Neural crest cell (in vitro differentiated cells): Measurements from ENCODE around the gene EIF4B. TPM values are rescaled to one million over a fixed set of nuclear protein-coding genes. Genes with fewer than 3 reads are reported as not detected.

Experiments
- DNase-seq: peaks from one replicate; pipeline ENCODE4 v3.0.0; 2021; ENCODE audit warnings: low read depth, mixed read lengths, low spot score
- H3K27ac Mint-ChIP-seq: one replicate; pipeline ENCODE4 v1.8.0; 2021; ENCODE audit warnings: mild to moderate bottlenecking, mixed read lengths; ENCODE audit not compliant: unreplicated experiment
- H3K27me3 Mint-ChIP-seq: 2 replicates; pipeline ENCODE4 v1.8.0; 2021; ENCODE audit warnings: low read depth, mild to moderate bottlenecking, mixed read lengths
- H3K36me3 Mint-ChIP-seq: 2 replicates; pipeline ENCODE4 v1.8.0; 2021; ENCODE audit warnings: low read depth, mild to moderate bottlenecking, mixed read lengths
- H3K4me1 Mint-ChIP-seq: 2 replicates; pipeline ENCODE4 v1.8.0; 2021; ENCODE audit warnings: mixed read lengths
- H3K4me3 Mint-ChIP-seq: one replicate; pipeline ENCODE4 v1.8.0; 2021; ENCODE audit warnings: mild to moderate bottlenecking, mixed read lengths
- H3K9me3 Mint-ChIP-seq: 2 replicates; pipeline ENCODE4 v1.8.0; 2021; ENCODE audit warnings: mixed read lengths
- total RNA-seq: library from RNA; stranded (reverse); gene quantifications from 2 replicates; pipeline ENCODE4 v1.2.1, GENCODE V29; 2021
- TF ChIP-seq, protein P1 (sequence below): fragments of 200-600 bp; sonication (generic); conservative IDR thresholded peaks from 2 replicates; pipeline ENCODE4 v1.5.0; 2021; ENCODE audit warnings: antibody characterized with exemption, mild to moderate bottlenecking

Gene EIF4B
- total RNA-seq, 1 donor from 2014 or later: 514 TPM

DNA sequence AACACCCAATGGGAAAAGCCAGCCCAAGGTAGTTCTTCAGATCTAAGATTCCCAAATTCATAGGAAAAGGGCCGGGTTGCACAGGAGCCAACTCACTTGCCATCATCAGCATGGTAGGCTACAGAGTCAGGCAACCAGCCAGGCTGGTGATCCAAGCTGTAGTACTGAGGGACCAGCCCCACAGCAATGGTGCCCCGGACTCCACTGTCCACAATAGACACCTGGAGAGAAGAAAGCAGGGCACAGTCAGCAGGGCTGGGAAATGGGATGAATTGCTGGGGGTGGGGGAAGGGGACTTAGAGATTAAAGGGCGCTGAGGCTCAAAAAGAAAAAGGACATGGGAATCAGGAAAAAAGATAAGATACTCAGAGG, 68.7 kb downstream of the EIF4B start:
- Mint-ChIP-seq H3K9me3 (no peaks in the 10 kb centered on the region), H3K27ac (no peak overlapping the region), H3K4me1 (peaks cover 56% of the 10 kb centered on the region), H3K4me3 (no peak overlapping the region), H3K36me3 (peaks cover 15% of the 10 kb centered on the region), H3K27me3 (no peaks in the 10 kb centered on the region)
- DNase-seq: no peak
- TF ChIP-seq, protein P1, sequence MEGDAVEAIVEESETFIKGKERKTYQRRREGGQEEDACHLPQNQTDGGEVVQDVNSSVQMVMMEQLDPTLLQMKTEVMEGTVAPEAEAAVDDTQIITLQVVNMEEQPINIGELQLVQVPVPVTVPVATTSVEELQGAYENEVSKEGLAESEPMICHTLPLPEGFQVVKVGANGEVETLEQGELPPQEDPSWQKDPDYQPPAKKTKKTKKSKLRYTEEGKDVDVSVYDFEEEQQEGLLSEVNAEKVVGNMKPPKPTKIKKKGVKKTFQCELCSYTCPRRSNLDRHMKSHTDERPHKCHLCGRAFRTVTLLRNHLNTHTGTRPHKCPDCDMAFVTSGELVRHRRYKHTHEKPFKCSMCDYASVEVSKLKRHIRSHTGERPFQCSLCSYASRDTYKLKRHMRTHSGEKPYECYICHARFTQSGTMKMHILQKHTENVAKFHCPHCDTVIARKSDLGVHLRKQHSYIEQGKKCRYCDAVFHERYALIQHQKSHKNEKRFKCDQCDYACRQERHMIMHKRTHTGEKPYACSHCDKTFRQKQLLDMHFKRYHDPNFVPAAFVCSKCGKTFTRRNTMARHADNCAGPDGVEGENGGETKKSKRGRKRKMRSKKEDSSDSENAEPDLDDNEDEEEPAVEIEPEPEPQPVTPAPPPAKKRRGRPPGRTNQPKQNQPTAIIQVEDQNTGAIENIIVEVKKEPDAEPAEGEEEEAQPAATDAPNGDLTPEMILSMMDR: no peak

DNA sequence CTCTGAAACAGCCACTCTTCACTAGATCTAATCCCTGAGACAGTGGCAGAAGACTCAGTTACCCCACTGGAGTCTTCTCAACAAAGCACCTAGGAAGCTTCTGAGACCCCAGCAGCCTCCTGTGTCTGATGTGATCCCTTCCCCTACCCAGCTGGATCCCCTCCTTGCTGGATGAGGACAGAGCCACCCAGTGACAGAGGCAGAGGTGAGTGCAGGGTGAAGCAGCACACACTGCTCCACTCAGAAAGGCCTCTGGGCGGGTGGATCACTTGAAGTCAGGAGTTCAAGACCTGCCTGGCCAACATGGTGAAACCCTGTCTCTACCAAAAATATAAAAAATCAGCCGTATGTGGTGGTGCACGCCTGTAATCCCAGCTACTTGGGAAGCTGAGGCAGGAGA, 70.2 kb downstream of the EIF4B start:
- Mint-ChIP-seq H3K27ac (no peak overlapping the region), H3K27me3 (peaks cover 3% of the 10 kb centered on the region), H3K9me3 (no peaks in the 10 kb centered on the region), H3K4me1 (peaks cover 55% of the 10 kb centered on the region), H3K36me3 (peaks cover 15% of the 10 kb centered on the region), H3K4me3 (peak overlapping the region; percentile 47)
- TF ChIP-seq, protein P1: no peak
- no peak for DNase-seq

DNA sequence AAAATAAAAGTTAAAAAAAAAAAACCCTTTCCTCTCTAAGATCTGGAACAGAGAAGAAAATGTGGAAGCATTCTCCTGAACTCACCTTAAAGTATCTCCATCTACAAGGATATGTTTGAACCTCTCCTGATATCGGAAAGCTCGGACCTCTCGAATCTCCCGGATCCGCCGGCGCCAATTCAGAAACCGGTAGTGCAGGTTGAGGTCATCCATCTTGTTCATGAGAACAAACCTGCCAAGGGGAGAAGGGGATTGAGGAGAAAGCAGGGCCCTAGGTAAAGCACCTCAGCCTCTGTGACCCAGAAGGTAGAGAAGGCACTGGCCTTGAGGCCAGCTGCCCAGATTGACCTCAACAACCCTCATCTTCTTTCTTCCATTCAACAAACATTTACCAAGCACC, 70.8 kb downstream of the EIF4B start:
- H3K4me1 Mint-ChIP-seq: peaks cover 51% of the 10 kb centered on the region
- TF ChIP-seq, protein P1: no peak
- peaks cover 3% of the 10 kb centered on the region for H3K27me3 Mint-ChIP-seq
- H3K27ac Mint-ChIP-seq: no peak overlapping the region
- DNase-seq: no peak
- peaks cover 15% of the 10 kb centered on the region for H3K36me3 Mint-ChIP-seq
- no peaks in the 10 kb centered on the region for H3K9me3 Mint-ChIP-seq
- peak overlapping the region; percentile 83 for H3K4me3 Mint-ChIP-seq

DNA sequence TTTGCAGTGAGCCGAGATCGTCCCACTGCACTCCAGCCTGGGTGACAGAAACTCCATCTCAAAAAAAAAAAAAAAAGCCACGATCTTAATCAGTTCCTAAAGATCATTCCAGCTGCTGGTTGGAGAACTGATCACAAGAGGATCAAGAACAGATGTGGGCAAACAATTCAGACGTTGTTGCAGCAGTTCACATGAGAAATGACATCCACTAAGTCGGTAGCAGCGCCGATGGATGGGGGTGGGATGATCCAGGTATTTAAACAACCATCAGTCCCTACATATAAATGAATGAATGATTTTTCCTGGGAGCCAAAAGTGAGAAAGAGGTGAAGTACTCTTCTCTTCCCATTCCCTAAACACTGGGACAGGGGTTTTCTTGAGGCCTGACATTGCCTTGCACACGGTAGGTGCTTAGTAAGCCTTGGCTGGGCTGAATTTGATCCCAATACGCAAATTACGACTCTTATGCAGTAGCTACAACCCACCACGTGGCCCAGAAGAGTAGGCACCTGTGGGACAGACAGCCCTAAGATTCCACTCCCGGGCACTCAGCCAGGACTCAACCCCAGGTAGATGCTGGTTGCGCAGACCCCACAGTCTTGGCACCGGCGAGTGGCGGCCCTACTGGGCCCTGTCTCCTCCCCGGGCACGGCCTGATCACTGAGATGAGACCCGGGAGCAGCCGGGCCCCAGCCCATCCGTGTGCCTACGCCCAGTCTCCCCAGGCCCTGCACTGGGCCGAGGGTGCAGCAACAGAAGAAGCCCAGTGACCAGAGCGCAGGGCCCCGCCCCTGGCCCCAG, 72.4 kb downstream of the EIF4B start:
- H3K4me1 Mint-ChIP-seq: peaks cover 39% of the 10 kb centered on the region
- no peak for DNase-seq
- H3K36me3 Mint-ChIP-seq: peaks cover 12% of the 10 kb centered on the region
- H3K4me3 Mint-ChIP-seq: peak overlapping the region; percentile 87
- peaks cover 2% of the 10 kb centered on the region for H3K9me3 Mint-ChIP-seq
- H3K27ac Mint-ChIP-seq: peak overlapping the region; percentile 63
- TF ChIP-seq, protein P1: peak; percentile 23
- H3K27me3 Mint-ChIP-seq: peaks cover 3% of the 10 kb centered on the region

DNA sequence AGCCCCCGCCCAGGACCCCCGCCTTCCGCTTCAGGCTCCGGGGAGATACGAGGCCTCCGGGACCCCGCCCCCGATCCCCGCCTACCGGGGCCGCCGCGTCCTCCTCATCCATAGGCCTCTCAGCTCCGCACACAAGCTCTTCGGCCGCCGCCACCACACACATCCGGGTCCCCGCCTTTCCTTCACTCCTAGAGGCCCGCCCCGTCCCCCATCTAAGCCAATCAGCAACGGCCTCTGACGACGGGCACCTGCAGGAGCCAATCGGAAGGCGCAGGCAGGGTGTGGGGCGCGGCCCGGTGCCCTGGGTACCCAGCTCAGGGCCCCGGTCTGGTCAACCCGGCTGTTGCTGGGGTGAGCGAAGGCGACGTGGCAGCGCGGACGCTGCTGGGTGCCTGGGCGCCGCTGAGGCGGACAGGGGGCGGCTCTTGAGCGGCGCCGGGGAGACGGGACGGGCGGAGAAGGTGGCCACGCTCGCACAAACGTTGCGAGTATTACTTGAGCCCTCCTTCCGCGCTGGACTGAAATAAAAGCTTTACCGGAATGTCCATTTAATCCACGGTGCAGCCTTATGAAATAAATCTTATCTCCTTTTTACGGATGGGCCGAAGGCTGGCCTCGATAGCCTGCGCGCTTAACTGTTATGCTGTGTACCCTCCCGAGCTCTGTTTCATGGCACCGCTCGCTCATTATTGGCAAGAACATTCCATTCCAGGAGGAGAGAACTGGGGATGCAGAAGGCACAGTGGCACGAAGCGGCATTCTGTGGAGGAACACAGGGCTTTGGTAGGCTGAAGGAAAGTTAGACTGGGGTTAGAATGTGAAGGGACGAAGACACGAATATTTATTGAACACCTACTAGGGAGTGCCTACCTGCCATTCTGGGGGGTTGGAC, 73.2 kb downstream of the EIF4B start, which contains the start of gene SPRYD3:
SPRYD3 (minus strand) TSS at position 165 of the 892 bp plus-strand sequence; CDS start at position 108, 57 bp downstream.
- DNase-seq: peak; percentile 98
- Mint-ChIP-seq H3K27ac (peak within 1 kb of the TSS; percentile 65), H3K36me3 (peaks cover 5% of the 10 kb centered on the region), H3K4me3 (peak within 1 kb of the TSS; percentile 87), H3K4me1 (peaks cover 33% of the 10 kb centered on the region), H3K9me3 (peaks cover 2% of the 10 kb centered on the region), H3K27me3 (peaks cover 3% of the 10 kb centered on the region)
- TF ChIP-seq, protein P1: no peak
